ENCODE measurements around the gene NT5M.
A peak's percentile ranks its signal among the peaks of the same experiment; 100 is the strongest.

NT5M gene

DNA sequence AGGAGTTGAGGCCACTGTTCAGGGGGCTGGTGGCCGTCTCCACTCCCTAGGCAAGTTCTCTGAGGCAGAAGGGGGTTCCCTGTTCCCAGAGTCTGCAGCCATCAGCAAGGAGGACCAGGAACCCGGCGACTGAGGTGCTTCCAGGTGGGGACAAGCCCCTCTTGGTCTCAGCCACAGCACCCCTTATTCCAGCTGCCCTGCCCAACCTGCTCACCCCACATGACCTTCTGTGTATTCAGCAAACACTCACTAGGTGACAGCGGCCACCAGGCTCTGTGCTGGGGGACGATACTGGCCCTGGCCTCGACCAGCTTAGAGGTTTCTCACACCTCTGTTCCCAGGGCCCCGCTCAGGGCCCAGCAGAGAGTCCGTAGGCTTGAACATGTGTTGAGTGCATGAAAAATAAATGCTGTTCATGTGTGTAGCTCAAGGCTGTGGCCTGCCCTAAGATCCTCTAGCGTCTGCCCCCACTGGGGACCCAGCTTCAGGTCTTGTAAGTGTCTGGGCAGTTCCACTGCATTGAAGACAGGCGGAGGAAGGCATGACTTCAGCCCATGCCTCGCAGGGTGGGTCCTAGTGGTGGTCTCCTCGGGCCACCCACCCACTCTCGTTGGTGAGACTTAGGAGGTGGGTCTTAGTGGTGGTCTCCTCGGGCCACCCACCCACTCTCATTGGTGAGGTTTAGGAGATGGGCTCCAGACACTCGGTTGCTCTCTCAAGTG, 44.2 kb downstream of the NT5M start:
- Histone ChIP-seq H3K9ac (ENCODE audit: low read length in 5 of 5) (no peak overlapping the region), H3K4me1 (ENCODE audit: control insufficient read depth in 5 of 5, insufficient read depth in 5 of 5, low read length in 5 of 5) (peaks cover 0 to 7% (median 6%) of the 10 kb centered on the region in 5 donors), H3K9me3 (ENCODE audit: control insufficient read depth in 5 of 5, low read length in 5 of 5) (no peaks in the 10 kb centered on the region), H3K27me3 (ENCODE audit: control insufficient read depth in 5 of 5, insufficient read depth in 4 of 5, low read length in 5 of 5) (no peaks in the 10 kb centered on the region), H3K27ac (ENCODE audit: low read depth, low read length) (no peak overlapping the region), H3K36me3 (ENCODE audit: control insufficient read depth in 5 of 5, insufficient read depth in 5 of 5, low read length in 5 of 5) (peaks cover 0 to 3% (median 0%) of the 10 kb centered on the region in 5 donors), H3K4me3 (ENCODE audit: low read depth in 1 of 5, low read length in 5 of 5) (no peak overlapping the region)

- no peaks in the 10 kb centered on the region for H3K36me3 ChIP-seq (ENCODE audit: control insufficient read depth in 5 of 5, insufficient read depth in 5 of 5, low read length in 5 of 5)
- no peak overlapping the region for H3K27ac ChIP-seq (ENCODE audit: low read depth, low read length)
- H3K9ac ChIP-seq (ENCODE audit: low read length in 5 of 5), result no peak overlapping the region
- H3K27me3 ChIP-seq (ENCODE audit: control insufficient read depth in 5 of 5, insufficient read depth in 4 of 5, low read length in 5 of 5), result no peaks in the 10 kb centered on the region
- H3K9me3 ChIP-seq (ENCODE audit: control insufficient read depth in 5 of 5, low read length in 5 of 5), result no peaks in the 10 kb centered on the region
- peaks cover 0 to 9% (median 8%) of the 10 kb centered on the region in 5 donors for H3K4me1 ChIP-seq (ENCODE audit: control insufficient read depth in 5 of 5, insufficient read depth in 5 of 5, low read length in 5 of 5)
- H3K4me3 ChIP-seq (ENCODE audit: low read depth in 1 of 5, low read length in 5 of 5), result no peak overlapping the region
Observed at GRCh38 chr17:17347956-17348871, 45.0 kb downstream of the NT5M start.

GRCh38 chr17:17348872-17349723, 45.9 kb downstream of the NT5M start:
- Histone ChIP-seq H3K4me3 (ENCODE audit: low read depth in 1 of 5, low read length in 5 of 5) (no peak overlapping the region), H3K9ac (ENCODE audit: low read length in 5 of 5) (no peak overlapping the region), H3K36me3 (ENCODE audit: control insufficient read depth in 5 of 5, insufficient read depth in 5 of 5, low read length in 5 of 5) (no peaks in the 10 kb centered on the region), H3K27me3 (ENCODE audit: control insufficient read depth in 5 of 5, insufficient read depth in 4 of 5, low read length in 5 of 5) (no peaks in the 10 kb centered on the region), H3K4me1 (ENCODE audit: control insufficient read depth in 5 of 5, insufficient read depth in 5 of 5, low read length in 5 of 5) (peaks cover 0 to 9% (median 8%) of the 10 kb centered on the region in 5 donors), H3K27ac (ENCODE audit: low read depth, low read length) (no peak overlapping the region), H3K9me3 (ENCODE audit: control insufficient read depth in 5 of 5, low read length in 5 of 5) (no peaks in the 10 kb centered on the region)

DNA sequence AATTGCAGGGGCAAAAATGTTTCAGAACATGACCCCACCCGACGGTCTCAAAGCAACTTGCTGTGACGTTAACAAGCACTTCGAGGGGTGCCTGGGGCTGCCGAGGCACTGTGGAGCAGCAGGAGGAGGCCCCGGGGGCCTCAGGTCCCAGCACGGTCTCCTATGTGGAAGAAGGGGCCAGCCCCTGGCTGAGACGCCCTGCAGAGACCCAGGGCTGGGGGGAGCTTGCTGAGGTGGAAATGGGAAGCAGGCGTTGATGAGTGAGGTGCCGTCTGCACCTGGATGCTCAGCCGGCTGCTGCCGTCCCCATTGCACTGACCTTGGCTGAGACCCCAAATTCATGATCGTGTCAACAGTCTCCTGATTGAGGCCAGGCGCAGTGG, 46.5 kb downstream of the NT5M start:
- H3K4me1 ChIP-seq (ENCODE audit: control insufficient read depth in 5 of 5, insufficient read depth in 5 of 5, low read length in 5 of 5), result peaks cover 0 to 10% (median 8%) of the 10 kb centered on the region in 5 donors
- H3K27me3 ChIP-seq (ENCODE audit: control insufficient read depth in 5 of 5, insufficient read depth in 4 of 5, low read length in 5 of 5), result no peaks in the 10 kb centered on the region
- H3K27ac ChIP-seq (ENCODE audit: low read depth, low read length), result no peak overlapping the region
- H3K9ac ChIP-seq (ENCODE audit: low read length in 5 of 5), result no peak overlapping the region
- no peak overlapping the region for H3K4me3 ChIP-seq (ENCODE audit: low read depth in 1 of 5, low read length in 5 of 5)
- H3K9me3 ChIP-seq (ENCODE audit: control insufficient read depth in 5 of 5, low read length in 5 of 5), result no peaks in the 10 kb centered on the region
- no peaks in the 10 kb centered on the region for H3K36me3 ChIP-seq (ENCODE audit: control insufficient read depth in 5 of 5, insufficient read depth in 5 of 5, low read length in 5 of 5)

- no peaks in the 10 kb centered on the region for H3K27me3 ChIP-seq (ENCODE audit: control insufficient read depth in 5 of 5, insufficient read depth in 4 of 5, low read length in 5 of 5)
- no peak overlapping the region for H3K27ac ChIP-seq (ENCODE audit: low read depth, low read length)
- no peak overlapping the region for H3K9ac ChIP-seq (ENCODE audit: low read length in 5 of 5)
- H3K36me3 ChIP-seq (ENCODE audit: control insufficient read depth in 5 of 5, insufficient read depth in 5 of 5, low read length in 5 of 5), result no peaks in the 10 kb centered on the region
- no peaks in the 10 kb centered on the region for H3K9me3 ChIP-seq (ENCODE audit: control insufficient read depth in 5 of 5, low read length in 5 of 5)
- no peak overlapping the region for H3K4me3 ChIP-seq (ENCODE audit: low read depth in 1 of 5, low read length in 5 of 5)
- peaks cover 0 to 20% (median 17%) of the 10 kb centered on the region in 5 donors for H3K4me1 ChIP-seq (ENCODE audit: control insufficient read depth in 5 of 5, insufficient read depth in 5 of 5, low read length in 5 of 5)
Observed at GRCh38 chr17:17350491-17351355, 47.5 kb downstream of the NT5M start.

- Histone ChIP-seq H3K4me1 (ENCODE audit: control insufficient read depth in 5 of 5, insufficient read depth in 5 of 5, low read length in 5 of 5) (peaks cover 0 to 26% (median 20%) of the 10 kb centered on the region in 5 donors), H3K36me3 (ENCODE audit: control insufficient read depth in 5 of 5, insufficient read depth in 5 of 5, low read length in 5 of 5) (no peaks in the 10 kb centered on the region), H3K9ac (ENCODE audit: low read length in 5 of 5) (no peak overlapping the region), H3K4me3 (ENCODE audit: low read depth in 1 of 5, low read length in 5 of 5) (no peak overlapping the region), H3K27ac (ENCODE audit: low read depth, low read length) (no peak overlapping the region), H3K9me3 (ENCODE audit: control insufficient read depth in 5 of 5, low read length in 5 of 5) (no peaks in the 10 kb centered on the region), H3K27me3 (ENCODE audit: control insufficient read depth in 5 of 5, insufficient read depth in 4 of 5, low read length in 5 of 5) (no peaks in the 10 kb centered on the region)
Observed at GRCh38 chr17:17351356-17351891, 48.3 kb downstream of the NT5M start.

GRCh38 chr17:17351901-17352781, 49.0 kb downstream of the NT5M start:
- Histone ChIP-seq H3K9ac (ENCODE audit: low read length in 5 of 5) (peak overlapping the region in 1 of 5 donors; percentile 20), H3K4me1 (ENCODE audit: control insufficient read depth in 5 of 5, insufficient read depth in 5 of 5, low read length in 5 of 5) (peaks cover 0 to 26% (median 20%) of the 10 kb centered on the region in 5 donors), H3K27me3 (ENCODE audit: control insufficient read depth in 5 of 5, insufficient read depth in 4 of 5, low read length in 5 of 5) (no peaks in the 10 kb centered on the region), H3K4me3 (ENCODE audit: low read depth in 1 of 5, low read length in 5 of 5) (peak overlapping the region in 1 of 5 donors; percentile 1), H3K27ac (ENCODE audit: low read depth, low read length) (no peak overlapping the region), H3K9me3 (ENCODE audit: control insufficient read depth in 5 of 5, low read length in 5 of 5) (no peaks in the 10 kb centered on the region), H3K36me3 (ENCODE audit: control insufficient read depth in 5 of 5, insufficient read depth in 5 of 5, low read length in 5 of 5) (no peaks in the 10 kb centered on the region)

- H3K27ac ChIP-seq (ENCODE audit: low read depth, low read length), result no peak overlapping the region
- H3K36me3 ChIP-seq (ENCODE audit: control insufficient read depth in 5 of 5, insufficient read depth in 5 of 5, low read length in 5 of 5), result no peaks in the 10 kb centered on the region
- no peaks in the 10 kb centered on the region for H3K27me3 ChIP-seq (ENCODE audit: control insufficient read depth in 5 of 5, insufficient read depth in 4 of 5, low read length in 5 of 5)
- H3K9ac ChIP-seq (ENCODE audit: low read length in 5 of 5), result no peak overlapping the region
- no peak overlapping the region for H3K4me3 ChIP-seq (ENCODE audit: low read depth in 1 of 5, low read length in 5 of 5)
- H3K9me3 ChIP-seq (ENCODE audit: control insufficient read depth in 5 of 5, low read length in 5 of 5), result no peaks in the 10 kb centered on the region
- H3K4me1 ChIP-seq (ENCODE audit: control insufficient read depth in 5 of 5, insufficient read depth in 5 of 5, low read length in 5 of 5), result peaks cover 0 to 26% (median 20%) of the 10 kb centered on the region in 5 donors
Observed at GRCh38 chr17:17352836-17353624, 49.9 kb downstream of the NT5M start.
